SK-N-SH treated with all-trans-retinoic acid at 6 μM for 48 hours (cell line): Measurements from ENCODE around the gene FNIP1.

ENCODE experiments used
- ATAC-seq: fragments of 200-7000 bp; cut with Tn5 transposase; 3 replicates; pipeline ENCODE4 v1.9.1; 2020; ENCODE audit warnings: mild to moderate bottlenecking, moderate library complexity
- ARNTL ChIP-seq: fragments of 450-650 bp; formaldehyde crosslinking; IDR thresholded peaks from 2 replicates; pipeline ENCODE4 v1.5.0; 2020; ENCODE audit warnings: low read depth, mild to moderate bottlenecking, moderate library complexity, borderline replicate concordance
- BACH2 ChIP-seq: fragments of 250-450 bp; sonication (Bioruptor Pico); IDR thresholded peaks from 2 replicates; pipeline ENCODE4 v1.9.0; 2021; ENCODE audit warnings: mild to moderate bottlenecking, borderline replicate concordance
- CSDC2 ChIP-seq: fragments of 250-450 bp; sonication (Bioruptor Pico); IDR thresholded peaks from 2 replicates; pipeline ENCODE4 v1.5.0; 2020; ENCODE audit warnings: mild to moderate bottlenecking, moderate library complexity
- ESRRG ChIP-seq: fragments of 250-450 bp; sonication (Bioruptor Pico); IDR thresholded peaks from 2 replicates; pipeline ENCODE4 v1.6.1; 2021; ENCODE audit warnings: mild to moderate bottlenecking
- GLIS3 ChIP-seq: fragments of 250-450 bp; sonication (Bioruptor Pico); IDR thresholded peaks from 2 replicates; pipeline ENCODE4 v1.5.0; 2020; ENCODE audit warnings: mild to moderate bottlenecking, moderate library complexity
- ISL1 ChIP-seq: fragments of 250-450 bp; sonication (Bioruptor Pico); IDR thresholded peaks from 2 replicates; pipeline ENCODE4 v2.1.2; 2022; ENCODE audit warnings: mild to moderate bottlenecking, moderate library complexity
- OSR1 ChIP-seq: fragments of 250-450 bp; sonication (Bioruptor Pico); IDR thresholded peaks from 2 replicates; pipeline ENCODE4 v1.8.0; 2022; ENCODE audit warnings: moderate library complexity, mild to moderate bottlenecking, inconsistent platforms
- PPARA ChIP-seq: fragments of 250-450 bp; sonication (Bioruptor Pico); IDR thresholded peaks from 2 replicates; pipeline ENCODE4 v1.5.0; 2020; ENCODE audit warnings: mild to moderate bottlenecking, borderline replicate concordance
- RARB ChIP-seq: fragments of 250-450 bp; sonication (Bioruptor Pico); IDR thresholded peaks from 2 replicates; pipeline ENCODE4 v1.8.0; 2021; ENCODE audit warnings: mild to moderate bottlenecking, moderate library complexity
- SNAI2 ChIP-seq: fragments of 250-450 bp; sonication (Bioruptor Pico); IDR thresholded peaks from 2 replicates; pipeline ENCODE4 v1.5.0; 2020; ENCODE audit warnings: mild to moderate bottlenecking, moderate library complexity
- TCF4 ChIP-seq: fragments of 250-450 bp; sonication (Bioruptor Pico); IDR thresholded peaks from 2 replicates; pipeline ENCODE4 v1.8.0; 2021; ENCODE audit warnings: mild to moderate bottlenecking, moderate library complexity, borderline replicate concordance
- TOX ChIP-seq: fragments of 250-450 bp; sonication (Bioruptor Pico); IDR thresholded peaks from 2 replicates; pipeline ENCODE4 v1.8.0; 2021; ENCODE audit warnings: mild to moderate bottlenecking, moderate library complexity, borderline replicate concordance
- ZC3H10 ChIP-seq: fragments of 250-450 bp; sonication (Bioruptor Pico); IDR thresholded peaks from 2 replicates; pipeline ENCODE4 v1.5.1; 2021; ENCODE audit warnings: mild to moderate bottlenecking, moderate library complexity
- ZFP30 ChIP-seq: fragments of 450-650 bp; formaldehyde crosslinking; IDR thresholded peaks from 2 replicates; pipeline ENCODE4 v1.5.0; 2022; ENCODE audit warnings: mild to moderate bottlenecking, moderate library complexity
- ZNF565 ChIP-seq: fragments of 450-650 bp; formaldehyde crosslinking; conservative IDR thresholded peaks from 2 replicates; pipeline ENCODE4 v1.5.0; 2020; ENCODE audit warnings: low read depth, mild to moderate bottlenecking, moderate library complexity
- ZNF70 ChIP-seq: fragments of 450-650 bp; formaldehyde crosslinking; IDR thresholded peaks from 2 replicates; pipeline ENCODE4 v1.5.0; 2020; ENCODE audit warnings: mild to moderate bottlenecking, moderate library complexity
- ZNF8 ChIP-seq: fragments of 450-650 bp; formaldehyde crosslinking; IDR thresholded peaks from 2 replicates; pipeline ENCODE4 v1.5.0; 2020; ENCODE audit warnings: mild to moderate bottlenecking, moderate library complexity
- TF ChIP-seq, protein P1 (sequence below): fragments of 250-450 bp; sonication (Bioruptor Pico); IDR thresholded peaks from 2 replicates; pipeline ENCODE4 v1.8.0; 2020; ENCODE audit warnings: mild to moderate bottlenecking, moderate library complexity, borderline replicate concordance
- TF ChIP-seq, protein P2 (sequence below): fragments of 250-450 bp; sonication (Bioruptor Pico); IDR thresholded peaks from 2 replicates; pipeline ENCODE4 v1.5.0; 2020; ENCODE audit warnings: mild to moderate bottlenecking, moderate library complexity
- TF ChIP-seq, protein P3 (sequence below): fragments of 250-450 bp; sonication (Bioruptor Pico); IDR thresholded peaks from 2 replicates; pipeline ENCODE4 v1.5.1; 2021; ENCODE audit warnings: mild to moderate bottlenecking, moderate library complexity
- TF ChIP-seq, protein P4 (sequence below): fragments of 250-450 bp; sonication (Bioruptor Pico); IDR thresholded peaks from 2 replicates; pipeline ENCODE4 v1.8.0; 2021; ENCODE audit warnings: low read depth, mild to moderate bottlenecking, moderate library complexity, borderline replicate concordance

FNIP1 gene

DNA sequence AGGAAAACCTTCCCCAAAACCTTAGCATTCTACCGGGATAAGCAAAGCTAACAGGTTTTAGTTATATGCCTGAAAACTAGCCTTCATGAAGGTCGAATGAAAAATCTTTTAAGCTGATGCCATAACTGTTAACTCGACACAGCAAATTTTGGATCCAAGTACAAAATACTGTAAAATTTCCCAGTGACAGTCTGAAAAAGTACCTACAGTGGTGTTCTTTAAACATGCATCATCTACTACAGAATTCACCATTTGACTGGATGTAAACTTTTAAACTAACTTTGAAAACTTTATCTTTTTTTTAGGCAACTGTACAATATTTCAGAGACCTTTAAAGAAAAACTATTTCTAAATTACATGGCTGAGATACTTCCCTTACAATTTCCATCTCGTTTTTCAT, 162.6 kb downstream of the FNIP1 start (continued):
- TF ChIP-seq, protein P1, sequence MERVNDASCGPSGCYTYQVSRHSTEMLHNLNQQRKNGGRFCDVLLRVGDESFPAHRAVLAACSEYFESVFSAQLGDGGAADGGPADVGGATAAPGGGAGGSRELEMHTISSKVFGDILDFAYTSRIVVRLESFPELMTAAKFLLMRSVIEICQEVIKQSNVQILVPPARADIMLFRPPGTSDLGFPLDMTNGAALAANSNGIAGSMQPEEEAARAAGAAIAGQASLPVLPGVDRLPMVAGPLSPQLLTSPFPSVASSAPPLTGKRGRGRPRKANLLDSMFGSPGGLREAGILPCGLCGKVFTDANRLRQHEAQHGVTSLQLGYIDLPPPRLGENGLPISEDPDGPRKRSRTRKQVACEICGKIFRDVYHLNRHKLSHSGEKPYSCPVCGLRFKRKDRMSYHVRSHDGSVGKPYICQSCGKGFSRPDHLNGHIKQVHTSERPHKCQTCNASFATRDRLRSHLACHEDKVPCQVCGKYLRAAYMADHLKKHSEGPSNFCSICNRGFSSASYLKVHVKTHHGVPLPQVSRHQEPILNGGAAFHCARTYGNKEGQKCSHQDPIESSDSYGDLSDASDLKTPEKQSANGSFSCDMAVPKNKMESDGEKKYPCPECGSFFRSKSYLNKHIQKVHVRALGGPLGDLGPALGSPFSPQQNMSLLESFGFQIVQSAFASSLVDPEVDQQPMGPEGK (CRISPR knock-in tag): no peak
- TF ChIP-seq GLIS3 (CRISPR knock-in tag): no peak

DNA sequence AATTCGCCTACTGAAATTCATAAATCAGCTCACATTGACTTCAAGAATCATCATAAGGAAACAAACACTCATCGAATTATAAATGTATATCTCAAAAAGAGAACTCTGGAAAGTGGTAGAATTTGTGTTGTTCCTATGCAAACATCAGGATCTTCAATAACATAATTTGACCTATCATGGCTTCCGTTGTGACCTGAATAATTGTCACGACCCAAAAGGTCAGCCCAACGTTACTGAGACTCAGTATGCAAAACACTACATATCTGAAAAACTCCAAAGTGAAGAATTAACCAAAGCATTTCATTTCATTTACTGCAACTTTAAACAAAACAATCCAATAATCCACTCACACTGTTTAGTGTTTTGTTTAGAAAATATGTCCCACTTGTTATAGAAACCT, 163.0 kb downstream of the FNIP1 start:
- TF ChIP-seq, protein P1 (CRISPR knock-in tag): no peak
- TF ChIP-seq, protein P2, sequence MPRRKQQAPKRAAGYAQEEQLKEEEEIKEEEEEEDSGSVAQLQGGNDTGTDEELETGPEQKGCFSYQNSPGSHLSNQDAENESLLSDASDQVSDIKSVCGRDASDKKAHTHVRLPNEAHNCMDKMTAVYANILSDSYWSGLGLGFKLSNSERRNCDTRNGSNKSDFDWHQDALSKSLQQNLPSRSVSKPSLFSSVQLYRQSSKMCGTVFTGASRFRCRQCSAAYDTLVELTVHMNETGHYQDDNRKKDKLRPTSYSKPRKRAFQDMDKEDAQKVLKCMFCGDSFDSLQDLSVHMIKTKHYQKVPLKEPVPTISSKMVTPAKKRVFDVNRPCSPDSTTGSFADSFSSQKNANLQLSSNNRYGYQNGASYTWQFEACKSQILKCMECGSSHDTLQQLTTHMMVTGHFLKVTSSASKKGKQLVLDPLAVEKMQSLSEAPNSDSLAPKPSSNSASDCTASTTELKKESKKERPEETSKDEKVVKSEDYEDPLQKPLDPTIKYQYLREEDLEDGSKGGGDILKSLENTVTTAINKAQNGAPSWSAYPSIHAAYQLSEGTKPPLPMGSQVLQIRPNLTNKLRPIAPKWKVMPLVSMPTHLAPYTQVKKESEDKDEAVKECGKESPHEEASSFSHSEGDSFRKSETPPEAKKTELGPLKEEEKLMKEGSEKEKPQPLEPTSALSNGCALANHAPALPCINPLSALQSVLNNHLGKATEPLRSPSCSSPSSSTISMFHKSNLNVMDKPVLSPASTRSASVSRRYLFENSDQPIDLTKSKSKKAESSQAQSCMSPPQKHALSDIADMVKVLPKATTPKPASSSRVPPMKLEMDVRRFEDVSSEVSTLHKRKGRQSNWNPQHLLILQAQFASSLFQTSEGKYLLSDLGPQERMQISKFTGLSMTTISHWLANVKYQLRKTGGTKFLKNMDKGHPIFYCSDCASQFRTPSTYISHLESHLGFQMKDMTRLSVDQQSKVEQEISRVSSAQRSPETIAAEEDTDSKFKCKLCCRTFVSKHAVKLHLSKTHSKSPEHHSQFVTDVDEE (CRISPR knock-in tag): no peak
- TF ChIP-seq ZNF70 (CRISPR knock-in tag) (no peak), TOX (CRISPR knock-in tag) (no peak), ARNTL (CRISPR knock-in tag) (no peak), SNAI2 (CRISPR knock-in tag) (no peak), ESRRG (CRISPR knock-in tag) (no peak), ZC3H10 (CRISPR knock-in tag) (no peak), PPARA (no peak), ISL1 (no peak), RARB (CRISPR knock-in tag) (no peak), CSDC2 (CRISPR knock-in tag) (no peak), ZNF565 (CRISPR knock-in tag) (no peak), ZFP30 (CRISPR knock-in tag) (no peak), OSR1 (CRISPR knock-in tag) (no peak)
- TF ChIP-seq, protein P3, sequence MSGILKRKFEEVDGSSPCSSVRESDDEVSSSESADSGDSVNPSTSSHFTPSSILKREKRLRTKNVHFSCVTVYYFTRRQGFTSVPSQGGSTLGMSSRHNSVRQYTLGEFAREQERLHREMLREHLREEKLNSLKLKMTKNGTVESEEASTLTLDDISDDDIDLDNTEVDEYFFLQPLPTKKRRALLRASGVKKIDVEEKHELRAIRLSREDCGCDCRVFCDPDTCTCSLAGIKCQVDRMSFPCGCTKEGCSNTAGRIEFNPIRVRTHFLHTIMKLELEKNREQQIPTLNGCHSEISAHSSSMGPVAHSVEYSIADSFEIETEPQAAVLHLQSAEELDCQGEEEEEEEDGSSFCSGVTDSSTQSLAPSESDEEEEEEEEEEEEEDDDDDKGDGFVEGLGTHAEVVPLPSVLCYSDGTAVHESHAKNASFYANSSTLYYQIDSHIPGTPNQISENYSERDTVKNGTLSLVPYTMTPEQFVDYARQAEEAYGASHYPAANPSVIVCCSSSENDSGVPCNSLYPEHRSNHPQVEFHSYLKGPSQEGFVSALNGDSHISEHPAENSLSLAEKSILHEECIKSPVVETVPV (CRISPR knock-in tag): no peak
- ATAC-seq: no peak

DNA sequence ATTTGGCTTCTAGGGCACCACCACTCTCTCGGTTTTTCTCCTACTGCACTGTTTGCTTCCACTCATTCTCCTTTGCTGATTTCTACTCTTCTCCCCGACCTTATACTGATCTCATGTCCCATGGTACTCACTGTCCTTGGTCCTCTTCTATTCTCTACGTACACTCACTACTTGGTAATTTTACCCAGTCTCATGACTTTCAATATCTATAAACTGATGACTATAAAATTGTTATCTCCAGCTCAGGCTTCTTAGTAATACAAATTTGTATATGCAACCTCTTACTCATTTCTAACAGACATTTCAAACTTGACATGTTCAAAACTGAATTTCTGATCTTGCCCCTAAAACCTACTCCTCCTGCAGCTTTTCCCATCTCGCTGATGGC, 165.9 kb downstream of the FNIP1 start:
- TF ChIP-seq ZNF8 (CRISPR knock-in tag) (no peak), SNAI2 (CRISPR knock-in tag) (no peak), RARB (CRISPR knock-in tag) (no peak)
- TF ChIP-seq, protein P3 (CRISPR knock-in tag): no peak
- ATAC-seq: no peak

DNA sequence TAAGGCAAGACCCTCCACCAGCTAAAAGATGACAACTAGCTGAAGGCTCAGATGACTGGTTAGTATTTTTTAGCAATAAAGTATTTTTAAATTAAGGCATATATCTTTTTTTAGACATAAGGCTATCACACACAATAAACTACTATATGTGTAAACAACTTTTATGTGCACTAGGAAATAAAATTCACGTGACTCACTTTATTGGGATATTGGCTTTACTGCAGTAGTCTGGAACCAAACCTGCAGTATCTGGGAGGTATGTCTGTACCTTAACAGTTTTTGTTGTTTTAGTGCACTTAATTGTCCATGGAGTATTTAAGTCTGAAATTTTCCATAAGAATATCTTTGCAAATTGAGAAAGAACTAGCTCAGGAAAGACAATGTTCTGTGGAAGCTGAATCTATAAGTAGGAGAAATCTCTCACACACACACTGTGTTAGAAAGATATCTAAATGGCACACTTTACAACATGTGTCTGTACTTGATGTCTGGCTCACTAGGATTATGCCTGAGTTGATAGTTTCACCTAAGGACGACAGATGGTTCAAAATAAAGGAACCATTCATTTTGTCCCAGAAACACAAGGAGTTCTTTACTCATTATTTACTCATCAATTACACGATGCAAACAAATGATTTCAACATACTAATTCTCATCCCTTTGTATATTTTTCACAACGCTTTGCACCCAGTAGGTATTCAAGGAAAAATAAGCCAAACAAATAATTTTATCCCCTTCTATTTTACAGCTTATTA, 166.4 kb downstream of the FNIP1 start:
- ATAC-seq: no peak
- TF ChIP-seq CSDC2 (CRISPR knock-in tag): no peak
- TF ChIP-seq ZNF8 (CRISPR knock-in tag): no peak
- TF ChIP-seq, protein P1 (CRISPR knock-in tag): no peak
- no peak for TF ChIP-seq TCF4 (CRISPR knock-in tag)
- TF ChIP-seq BACH2 (CRISPR knock-in tag): no peak
- TF ChIP-seq ZNF565 (CRISPR knock-in tag): no peak
- TF ChIP-seq ZFP30 (CRISPR knock-in tag): no peak
- TF ChIP-seq ISL1: no peak
- TF ChIP-seq PPARA: no peak
- no peak for TF ChIP-seq GLIS3 (CRISPR knock-in tag)
- TF ChIP-seq TOX (CRISPR knock-in tag): no peak
- TF ChIP-seq, protein P4, sequence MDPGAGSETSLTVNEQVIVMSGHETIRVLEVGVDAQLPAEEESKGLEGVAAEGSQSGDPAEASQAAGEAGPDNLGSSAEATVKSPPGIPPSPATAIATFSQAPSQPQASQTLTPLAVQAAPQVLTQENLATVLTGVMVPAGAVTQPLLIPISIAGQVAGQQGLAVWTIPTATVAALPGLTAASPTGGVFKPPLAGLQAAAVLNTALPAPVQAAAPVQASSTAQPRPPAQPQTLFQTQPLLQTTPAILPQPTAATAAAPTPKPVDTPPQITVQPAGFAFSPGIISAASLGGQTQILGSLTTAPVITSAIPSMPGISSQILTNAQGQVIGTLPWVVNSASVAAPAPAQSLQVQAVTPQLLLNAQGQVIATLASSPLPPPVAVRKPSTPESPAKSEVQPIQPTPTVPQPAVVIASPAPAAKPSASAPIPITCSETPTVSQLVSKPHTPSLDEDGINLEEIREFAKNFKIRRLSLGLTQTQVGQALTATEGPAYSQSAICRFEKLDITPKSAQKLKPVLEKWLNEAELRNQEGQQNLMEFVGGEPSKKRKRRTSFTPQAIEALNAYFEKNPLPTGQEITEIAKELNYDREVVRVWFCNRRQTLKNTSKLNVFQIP (CRISPR knock-in tag): no peak
